GM08714 (cell line): ENCODE results near the gene NFYC.
"Not testable (repeated sequence)": the region's sequence is repeated elsewhere in the genome, so short reads cannot be mapped to it uniquely, and the experiment has no call there.

Experiments
- H3K4me3 ChIP-seq: fragments of 200-500 bp; sonication (Bioruptor generic); 2 replicates; pipeline ENCODE4 v1.5.1; 2014; ENCODE audit warnings: mild to moderate bottlenecking, low read length, inconsistent platforms
- ZNF274 ChIP-seq: IDR thresholded peaks from 2 replicates; pipeline ENCODE4 v1.6.1; 2012; ENCODE audit warnings: mild to moderate bottlenecking, low read depth, low read length

Gene NFYC

GRCh38 chr1:40687059-40687458 lies 4.4 kb upstream of the NFYC start:
- TF ChIP-seq ZNF274 = no peak
- H3K4me3 ChIP-seq = no peak overlapping the region

GRCh38 chr1:40687661-40688060 lies 3.8 kb upstream of the NFYC start:
- no peak overlapping the region for H3K4me3 ChIP-seq
- TF ChIP-seq ZNF274 = no peak

GRCh38 chr1:40689737-40690136 lies 1.8 kb upstream of the NFYC start:
- H3K4me3 ChIP-seq = no peak overlapping the region
- no peak for TF ChIP-seq ZNF274

- no peak for TF ChIP-seq ZNF274
- H3K4me3 ChIP-seq = peak overlapping the region; percentile 90
Observed at GRCh38 chr1:40690771-40691537, 550 bp upstream of the NFYC start.

GRCh38 chr1:40692429-40692895 lies 958 bp downstream of the NFYC start:
- no peak for TF ChIP-seq ZNF274

GRCh38 chr1:40693425-40693824 lies 1.9 kb downstream of the NFYC start:
- TF ChIP-seq ZNF274 = no peak
- peak overlapping the region; percentile 16; the same call in 1 of the 2 replicates for H3K4me3 ChIP-seq

More at GRCh38 chr1:40692429-40692895, 958 bp downstream of the NFYC start:
- H3K4me3 ChIP-seq = peak overlapping the region; percentile 90

- no peak for TF ChIP-seq ZNF274
- H3K4me3 ChIP-seq = no peak overlapping the region
Observed at GRCh38 chr1:40694353-40694874, 2.9 kb downstream of the NFYC start.

GRCh38 chr1:40696294-40696693 lies 4.8 kb downstream of the NFYC start:
- H3K4me3 ChIP-seq = no peak overlapping the region
- TF ChIP-seq ZNF274 = no peak

GRCh38 chr1:40697436-40697835 lies 5.9 kb downstream of the NFYC start:
- TF ChIP-seq ZNF274 = no peak
- no peak overlapping the region for H3K4me3 ChIP-seq

- no peak overlapping the region for H3K4me3 ChIP-seq
- TF ChIP-seq ZNF274 = no peak
Observed at GRCh38 chr1:40699787-40700186, 8.3 kb downstream of the NFYC start.

GRCh38 chr1:40701684-40702083 lies 10.2 kb downstream of the NFYC start:
- H3K4me3 ChIP-seq = no peak overlapping the region
- no peak for TF ChIP-seq ZNF274

- not testable (repeated sequence) for H3K4me3 ChIP-seq
Observed at GRCh38 chr1:40702810-40703209, 11.3 kb downstream of the NFYC start.

- TF ChIP-seq ZNF274 = no peak
- no peak overlapping the region for H3K4me3 ChIP-seq
Observed at GRCh38 chr1:40703316-40703715, 11.8 kb downstream of the NFYC start.

GRCh38 chr1:40704817-40705733 lies 13.6 kb downstream of the NFYC start:
- no peak overlapping the region for H3K4me3 ChIP-seq
- TF ChIP-seq ZNF274 = no peak

GRCh38 chr1:40706626-40707025 lies 15.1 kb downstream of the NFYC start:
- no peak overlapping the region for H3K4me3 ChIP-seq
- no peak for TF ChIP-seq ZNF274

GRCh38 chr1:40708750-40709099 lies 17.2 kb downstream of the NFYC start:
- peak overlapping the region; percentile 100 for H3K4me3 ChIP-seq
- TF ChIP-seq ZNF274 = no peak
